ENCODE measurements around the gene SHC4. TPM values are rescaled to one million over a fixed set of nuclear protein-coding genes. Genes with fewer than 3 reads are reported as not detected.

SHC4 gene
- total and polyA plus RNA-seq, 2 of the 8 experiments (the other 6 are each of a cell fraction or from before 2014, with no cell fraction given), result 0.15 to 0.30 TPM

DNA sequence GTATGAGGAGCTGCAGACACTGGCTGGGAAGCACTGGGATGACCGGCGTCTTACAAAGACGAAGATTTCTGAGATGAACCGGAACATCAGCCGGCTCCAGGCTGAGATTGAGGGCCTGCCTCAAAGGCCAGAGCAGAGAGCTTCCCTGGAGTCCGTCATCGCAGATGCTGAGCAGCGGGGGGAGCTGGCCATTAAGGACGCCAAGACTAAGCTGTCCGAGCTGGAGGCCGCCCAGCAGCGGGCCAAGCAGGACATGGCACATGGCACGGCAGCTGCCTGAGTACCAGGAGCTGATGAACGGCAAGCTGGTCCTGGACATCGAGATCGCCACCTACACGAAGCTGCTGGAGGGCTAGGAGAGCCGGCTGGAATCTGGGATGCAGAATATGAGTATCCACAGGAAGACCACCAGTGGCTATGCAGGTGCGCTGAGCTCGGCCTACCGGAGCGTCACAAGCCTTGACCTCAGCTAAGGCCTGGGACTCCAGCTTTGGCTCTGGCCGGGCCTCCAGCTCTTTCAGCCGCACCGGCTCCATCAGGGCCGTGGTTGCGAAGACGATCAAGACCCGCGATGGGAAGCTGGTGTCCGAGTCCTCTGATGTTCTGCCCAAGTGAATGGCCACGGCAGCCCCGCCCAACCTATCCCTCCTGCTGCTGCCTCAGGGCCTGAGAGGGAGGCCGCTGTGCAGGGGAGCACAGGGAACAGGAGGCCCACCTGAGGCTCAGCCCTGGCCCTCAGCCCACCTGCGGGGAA is 9.2 kb upstream of the SHC4 start:
- FAIRE-seq (no peak), DNase-seq (ENCODE audit: low read depth in 1 of 2, low spot score in 2 of 2) (no peak)
- H3K4me3 ChIP-seq (ENCODE audit: extremely low read depth in 1 of 4, insufficient read depth in 2 of 4, low read depth in 3 of 4, low read length in 4 of 4), result no peak overlapping the region
- no peak overlapping the region for H4K8ac ChIP-seq (ENCODE audit: extremely low read depth, insufficient read depth, low read length)
- WGBS, 2 experiments (ENCODE audit: extremely low coverage in 1 of 2, insufficient coverage in 1 of 2, insufficient read length in 1 of 2, insufficient replicate concordance in 2 of 2, low coverage in 1 of 2, low lambda C conversion rate in 2 of 2, missing lambda C conversion rate in 1 of 2), result 93% methylated on average over 35 of the region's 35 CpGs; no CpG with 5 or more reads in 1 of the 2 experiments
- no peak overlapping the region for H2BK5ac ChIP-seq (ENCODE audit: low read depth, low read length)
- no peak overlapping the region for H3K23ac ChIP-seq (ENCODE audit: insufficient read length)
- no peak overlapping the region for H2AK5ac ChIP-seq (ENCODE audit: low read depth, low read length)
- H3K4ac ChIP-seq (replicated peaks; ENCODE audit: insufficient read length, low read depth, low read length), result no peak overlapping the region
- no peaks in the 10 kb centered on the region for H4K20me1 ChIP-seq (replicated peaks in 1 of 2; ENCODE audit: control insufficient read depth in 1 of 2, insufficient read depth in 2 of 2, low read length in 2 of 2)
- H3K18ac ChIP-seq (ENCODE audit: extremely low read depth, low read length), result no peak overlapping the region
- no peaks in the 10 kb centered on the region for H3K79me1 ChIP-seq (ENCODE audit: low read depth, low read length)
- no peak overlapping the region for H3K56ac ChIP-seq (replicated peaks; ENCODE audit: insufficient read length, low read depth, low read length)
- no peak overlapping the region for H2BK120ac ChIP-seq (replicated peaks; ENCODE audit: low read depth, low read length)
- H3K27ac ChIP-seq (ENCODE audit: low read depth, low read length), result no peak overlapping the region
- H4K5ac ChIP-seq (ENCODE audit: insufficient read length, low read depth, low read length), result no peak overlapping the region
- no peak for TF ChIP-seq SP2 (IDR thresholded peaks at IDR 0.05; ENCODE audit: low read length)
- TF ChIP-seq RAD21 (IDR thresholded peaks at IDR 0.05 in 1 of 2, conservative IDR thresholded peaks at IDR 0.05 in 1 of 2; ENCODE audit: low read depth in 2 of 2, low read length in 2 of 2), result peak; percentile 4 to 11; a peak in 2 of 4 replicates
- no peaks in the 10 kb centered on the region for H3K9me3 ChIP-seq (ENCODE audit: insufficient read depth in 2 of 2, low read depth in 1 of 2, low read length in 1 of 2)
- no peak overlapping the region for H3K4me2 ChIP-seq (ENCODE audit: insufficient read depth in 1 of 2, low read depth in 2 of 2, low read length in 2 of 2)
- H3K23me2 ChIP-seq (ENCODE audit: low read depth, low read length), result peaks cover 3% of the 10 kb centered on the region; the same call in 1 of the 2 replicates
- H3K4me1 ChIP-seq (replicated peaks in 1 of 4; ENCODE audit: control insufficient read depth in 3 of 4, insufficient read depth in 4 of 4, low read length in 3 of 4), result peaks cover 5 to 18% (median 8%) of the 10 kb centered on the region in 4 experiments
- no peak overlapping the region for H2AFZ ChIP-seq (ENCODE audit: low read length)
- no peak overlapping the region for H2BK20ac ChIP-seq (ENCODE audit: low read length)
- H2BK12ac ChIP-seq (ENCODE audit: low read depth, low read length), result no peak overlapping the region
- peaks cover 0 to 4% (median 0%) of the 10 kb centered on the region in 4 experiments; a peak in 1 of 7 replicates for H3K27me3 ChIP-seq (replicated peaks in 1 of 4; ENCODE audit: control insufficient read depth in 3 of 4, extremely low read depth in 1 of 4, insufficient read depth in 3 of 4, low read length in 3 of 4)
- no peak overlapping the region for H4K91ac ChIP-seq (replicated peaks; ENCODE audit: insufficient read length, low read length)
- H3K9ac ChIP-seq (replicated peaks in 1 of 4; ENCODE audit: extremely low read depth in 1 of 4, low read depth in 3 of 4, low read length in 3 of 4), result no peak overlapping the region
- H3K36me3 ChIP-seq (ENCODE audit: control insufficient read depth in 2 of 4, insufficient read depth in 4 of 4, low read length in 3 of 4), result no peaks in the 10 kb centered on the region
- CTCF ChIA-PET (ENCODE audit: partially characterized antibody), result interaction anchor here (0.5 to 4.2 kb wide), 9 partner anchors 19 to 173 kb away, joined by 3 to 23 read pairs (median 3); partner anchors contain the start of gene EID1
- H2BK15ac ChIP-seq (ENCODE audit: low read length), result no peak overlapping the region
- H3K79me2 ChIP-seq (ENCODE audit: control insufficient read depth in 1 of 2, insufficient read depth in 2 of 2, low read length in 2 of 2), result no peaks in the 10 kb centered on the region
- H3K14ac ChIP-seq (ENCODE audit: insufficient read length), result no peak overlapping the region
- POLR2A ChIA-PET (ENCODE audit: partially characterized antibody), result no interaction called here
